MM.1S (cell line): ENCODE results near the gene DNAJB7.
"Not testable (repeated sequence)": the region's sequence is repeated elsewhere in the genome, so short reads cannot be mapped to it uniquely, and the experiment has no call there.

Source experiments
- EZH2 ChIP-seq: fragments of 300-600 bp; sonication (generic); optimal IDR thresholded peaks from 2 replicates; pipeline ENCODE3; 2017; ENCODE audit warnings: low read depth, mild to moderate bottlenecking, antibody characterized with exemption, low read length, mixed read lengths
- EZH2phosphoT487 ChIP-seq: fragments of 300-600 bp; sonication (generic); IDR thresholded peaks from 2 replicates; pipeline ENCODE4 v1.6.1; 2018; ENCODE audit warnings: antibody characterized with exemption, low read length
- TF ChIP-seq, protein P1 (sequence below): fragments of 300-600 bp; sonication (generic); IDR thresholded peaks from 2 replicates; pipeline ENCODE4 v1.5.1; 2016; ENCODE audit warnings: antibody characterized with exemption, low read length, mixed read lengths

DNA sequence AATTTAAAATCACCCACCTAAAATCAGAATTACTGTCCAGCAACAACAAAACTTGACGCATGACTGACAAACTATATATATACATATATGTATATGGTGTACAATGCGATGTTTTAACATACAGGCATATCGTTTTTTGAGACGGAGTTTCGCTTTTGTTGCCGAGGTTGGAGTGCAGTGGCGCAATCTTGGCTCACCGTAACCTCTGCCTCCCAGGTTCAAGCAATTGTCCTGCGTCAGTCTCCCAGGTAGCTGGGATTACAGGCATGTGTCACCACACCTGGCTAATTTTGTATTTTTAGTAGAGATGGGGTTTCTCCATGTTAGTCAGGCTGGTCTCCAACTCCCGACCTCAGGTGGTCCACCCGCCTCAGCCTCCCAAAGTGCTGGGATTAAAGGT is 16.1 kb downstream of the DNAJB7 start:
- TF ChIP-seq EZH2, EZH2phosphoT487: not testable (repeated sequence)
- TF ChIP-seq, protein P1, sequence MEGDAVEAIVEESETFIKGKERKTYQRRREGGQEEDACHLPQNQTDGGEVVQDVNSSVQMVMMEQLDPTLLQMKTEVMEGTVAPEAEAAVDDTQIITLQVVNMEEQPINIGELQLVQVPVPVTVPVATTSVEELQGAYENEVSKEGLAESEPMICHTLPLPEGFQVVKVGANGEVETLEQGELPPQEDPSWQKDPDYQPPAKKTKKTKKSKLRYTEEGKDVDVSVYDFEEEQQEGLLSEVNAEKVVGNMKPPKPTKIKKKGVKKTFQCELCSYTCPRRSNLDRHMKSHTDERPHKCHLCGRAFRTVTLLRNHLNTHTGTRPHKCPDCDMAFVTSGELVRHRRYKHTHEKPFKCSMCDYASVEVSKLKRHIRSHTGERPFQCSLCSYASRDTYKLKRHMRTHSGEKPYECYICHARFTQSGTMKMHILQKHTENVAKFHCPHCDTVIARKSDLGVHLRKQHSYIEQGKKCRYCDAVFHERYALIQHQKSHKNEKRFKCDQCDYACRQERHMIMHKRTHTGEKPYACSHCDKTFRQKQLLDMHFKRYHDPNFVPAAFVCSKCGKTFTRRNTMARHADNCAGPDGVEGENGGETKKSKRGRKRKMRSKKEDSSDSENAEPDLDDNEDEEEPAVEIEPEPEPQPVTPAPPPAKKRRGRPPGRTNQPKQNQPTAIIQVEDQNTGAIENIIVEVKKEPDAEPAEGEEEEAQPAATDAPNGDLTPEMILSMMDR: not testable (repeated sequence)
